HG03558 (cell line): ENCODE measurements around the gene BMPR2.
A peak's percentile ranks its signal among the peaks of the same experiment; 100 is the strongest.
"Not testable (repeated sequence)": the region's sequence is repeated elsewhere in the genome, so short reads cannot be mapped to it uniquely, and the experiment has no call there.

Experiments used
- ATAC-seq: cut with Tn5 transposase; IDR thresholded peaks from one replicate; pipeline ENCODE4 v1.9.1; 2021; ENCODE audit warnings: moderate number of reproducible peaks; ENCODE audit not compliant: unreplicated experiment; ENCODE audit errors: extremely low read depth

The BMPR2 gene

GRCh38 chr2:202582846-202583245 is 206.7 kb downstream of the BMPR2 start:
- ATAC-seq = not testable (repeated sequence)

GRCh38 chr2:202583709-202584219 is 207.6 kb downstream of the BMPR2 start:
- no peak for ATAC-seq

DNA sequence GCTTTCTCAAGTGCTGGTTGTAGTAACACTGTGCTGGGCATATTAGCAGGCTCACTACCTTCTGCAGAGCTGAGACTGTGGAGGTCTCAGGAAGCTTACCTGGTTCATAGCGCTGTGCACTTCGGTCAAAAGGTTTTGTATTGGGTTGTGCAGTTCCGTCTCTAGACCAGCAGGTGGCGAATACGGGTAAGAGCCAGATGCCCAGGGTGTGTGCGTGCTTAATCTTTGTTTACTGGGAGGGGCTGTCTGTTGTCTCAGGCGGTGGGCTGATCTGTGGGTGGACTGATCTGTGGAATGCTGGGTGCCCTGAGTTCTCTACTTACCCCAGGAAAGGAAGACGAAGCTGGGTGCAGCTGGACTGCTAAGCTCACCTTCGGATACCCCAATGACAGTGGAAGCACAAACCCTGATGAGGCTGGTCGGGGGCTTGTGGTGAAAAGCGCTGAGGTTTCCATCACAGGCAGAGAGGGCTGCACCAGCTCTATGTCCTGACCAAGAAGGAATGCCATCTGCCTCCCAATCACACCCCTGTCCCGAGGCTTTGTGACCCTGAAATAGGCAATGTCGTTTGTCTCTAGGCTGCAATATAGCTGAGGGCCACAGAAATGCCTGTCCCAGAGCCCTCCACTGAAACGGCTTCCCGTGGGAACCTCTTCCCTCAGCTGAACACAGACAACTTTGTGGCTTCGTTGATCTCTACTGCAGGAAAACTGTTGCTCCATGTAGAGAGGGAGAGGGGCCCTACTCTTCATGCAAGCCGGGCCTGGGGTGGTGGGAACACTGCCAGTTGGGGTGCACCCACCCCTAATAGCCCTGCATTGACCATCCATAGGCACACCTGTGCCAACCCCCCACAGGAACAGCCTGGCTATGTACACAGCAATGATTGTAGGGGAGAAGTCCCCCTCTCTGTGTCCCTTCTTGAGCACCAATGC is 212.8 kb downstream of the BMPR2 start:
- no peak for ATAC-seq

- ATAC-seq = no peak
Measured at GRCh38 chr2:202589582-202589949, 213.4 kb downstream of the BMPR2 start.

- ATAC-seq = no peak
Measured at GRCh38 chr2:202592566-202592965, 216.4 kb downstream of the BMPR2 start.

DNA sequence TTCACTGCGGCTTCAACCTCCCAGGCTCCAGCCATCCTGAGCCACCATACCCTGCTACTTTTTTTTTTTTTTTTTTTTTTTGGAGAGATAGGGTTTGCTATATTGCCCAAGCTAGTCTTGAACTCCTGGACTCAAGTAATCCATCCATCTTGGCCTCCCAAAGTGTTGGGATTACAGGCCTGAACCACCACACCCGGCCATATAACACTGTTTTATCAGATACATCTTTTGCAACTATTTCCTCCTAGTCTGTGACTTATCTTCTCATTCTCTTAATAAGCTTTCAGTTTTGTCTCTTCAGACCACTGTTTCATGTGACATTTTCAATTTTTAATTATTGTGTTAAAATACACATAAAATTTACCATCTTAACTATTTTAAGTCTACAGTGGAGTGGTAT is 223.0 kb downstream of the BMPR2 start:
- ATAC-seq = no peak

GRCh38 chr2:202599911-202600310 is 223.8 kb downstream of the BMPR2 start:
- ATAC-seq = no peak

- no peak for ATAC-seq
Measured at GRCh38 chr2:202604699-202605098, 228.6 kb downstream of the BMPR2 start.

- ATAC-seq = no peak
Measured at GRCh38 chr2:202605174-202605573, 229.0 kb downstream of the BMPR2 start.

GRCh38 chr2:202608142-202608852 is 232.2 kb downstream of the BMPR2 start:
- no peak for ATAC-seq

GRCh38 chr2:202609381-202610145 is 233.4 kb downstream of the BMPR2 start:
- peak; percentile 92 for ATAC-seq

- no peak for ATAC-seq
Measured at GRCh38 chr2:202610380-202610779, 234.3 kb downstream of the BMPR2 start.

- no peak for ATAC-seq
Measured at GRCh38 chr2:202612145-202612544, 236.0 kb downstream of the BMPR2 start.

- ATAC-seq = no peak
Measured at GRCh38 chr2:202613479-202613878, 237.4 kb downstream of the BMPR2 start.
